A673 (cell line): ENCODE results near the gene DUSP5. TPM values are rescaled to one million over a fixed set of nuclear protein-coding genes. Genes with fewer than 3 reads are reported as not detected.

Source experiments
- BruUV-seq: library from RNA; stranded (reverse); fragments of 400-500 nt; replicated peaks from 2 replicates; lab custom pipeline; 2021; lab: Mats Ljungman, UMichigan
- CTCF ChIA-PET: fragments of 300-600 bp; sonication (Branson Sonifier 250); formaldehyde crosslinking; loops from one replicate; lab custom pipeline; 2022; ENCODE audit warnings: antibody characterized with exemption; lab: Charles Lee
- POLR2A ChIA-PET: fragments of 300-600 bp; sonication (Branson Sonifier 250); formaldehyde crosslinking; loops from one replicate; lab custom pipeline; 2022; ENCODE audit warnings: antibody characterized with exemption; ENCODE audit not compliant: low non-redundant PET; lab: Charles Lee
- DNase-seq: peaks from one replicate; pipeline ENCODE4 v3.0.0-alpha.2; 2015; ENCODE audit warnings: low spot score
- H3K27ac ChIP-seq: fragments of 200-600 bp; sonication (generic); 2 replicates; pipeline ENCODE4 v1.5.1; 2016; ENCODE audit warnings: mixed run types, low read depth, mild to moderate bottlenecking, mixed read lengths, antibody characterized with exemption, low read length; ENCODE audit not compliant: poor library complexity, severe bottlenecking
- H3K27me3 ChIP-seq: fragments of 200-600 bp; sonication (generic); replicated peaks from 2 replicates; pipeline ENCODE4 v1.6.1; 2017; ENCODE audit warnings: mixed run types, low read depth, mild to moderate bottlenecking, mixed read lengths, antibody characterized with exemption, low read length; ENCODE audit not compliant: insufficient read depth, poor library complexity
- H3K36me3 ChIP-seq: fragments of 200-600 bp; sonication (generic); 2 replicates; pipeline ENCODE4 v1.6.1; 2016; ENCODE audit warnings: mixed run types, mild to moderate bottlenecking, mixed read lengths, antibody characterized with exemption, low read length; ENCODE audit not compliant: insufficient read depth, poor library complexity, severe bottlenecking
- H3K4me1 ChIP-seq: fragments of 200-600 bp; sonication (generic); 2 replicates; pipeline ENCODE4 v1.6.1; 2017; ENCODE audit warnings: mixed run types, mild to moderate bottlenecking, mixed read lengths, antibody characterized with exemption, low read length; ENCODE audit not compliant: insufficient read depth, poor library complexity, severe bottlenecking
- H3K4me3 ChIP-seq: fragments of 200-600 bp; sonication (generic); 2 replicates; pipeline ENCODE4 v1.5.1; 2016; ENCODE audit warnings: low read depth, mixed run types, mild to moderate bottlenecking, mixed read lengths, low read length; ENCODE audit not compliant: poor library complexity, severe bottlenecking
- H3K9me3 ChIP-seq: fragments of 200-600 bp; sonication (generic); 2 replicates; pipeline ENCODE4 v1.6.1; 2016; ENCODE audit warnings: mixed run types, low read depth, mild to moderate bottlenecking, mixed read lengths, antibody characterized with exemption, low read length; ENCODE audit not compliant: poor library complexity, severe bottlenecking
- CTCF ChIP-seq: fragments of 300-800, 200-600 bp; sonication (generic); conservative IDR thresholded peaks from 2 replicates; pipeline ENCODE4 v1.5.1; 2017; ENCODE audit warnings: low read depth, mild to moderate bottlenecking, antibody characterized with exemption, low read length, moderate library complexity, mixed read lengths
- EZH2 ChIP-seq: fragments of 200-600 bp; sonication (generic); IDR thresholded peaks from 2 replicates; pipeline ENCODE4 v1.6.1; 2017; ENCODE audit warnings: borderline replicate concordance, low read depth, mild to moderate bottlenecking, mixed read lengths, antibody characterized with exemption, low read length; ENCODE audit not compliant: poor library complexity, severe bottlenecking
- intact Hi-C: fragments of 100-400 bp; cut with micrococcal nuclease; formaldehyde crosslinking; loops from one replicate; pipeline ENCODE4 v1.10.0; 2022; ENCODE audit not compliant: unreplicated experiment
- total RNA-seq: library from RNA; stranded (reverse); gene quantifications from 2 replicates; pipeline ENCODE4 v1.2.3, GENCODE V29; 2021

DUSP5 gene
- total RNA-seq, 1 experiment from 2014 or later: 29.3 TPM

- no peaks in the 10 kb centered on the region for H3K36me3 ChIP-seq
- ChIA-PET POLR2A (no interaction called here), CTCF (interaction anchor here (0.5 kb wide), 1 partner anchor 1844 kb away, joined by 5 read pairs; no protein-coding TSS in a partner anchor)
- no peaks in the 10 kb centered on the region for H3K27me3 ChIP-seq
- no peak for TF ChIP-seq EZH2
- no peak for TF ChIP-seq CTCF
- no peak for DNase-seq
- H3K27ac ChIP-seq: no peak overlapping the region
- no peaks in the 10 kb centered on the region for H3K9me3 ChIP-seq
- H3K4me1 ChIP-seq: no peaks in the 10 kb centered on the region
- intact Hi-C loops: no loop called here
- no TSS peak for BruUV-seq
- no peak overlapping the region for H3K4me3 ChIP-seq
Observed at GRCh38 chr10:110481919-110482318, 15.8 kb upstream of the DUSP5 start.

DNA sequence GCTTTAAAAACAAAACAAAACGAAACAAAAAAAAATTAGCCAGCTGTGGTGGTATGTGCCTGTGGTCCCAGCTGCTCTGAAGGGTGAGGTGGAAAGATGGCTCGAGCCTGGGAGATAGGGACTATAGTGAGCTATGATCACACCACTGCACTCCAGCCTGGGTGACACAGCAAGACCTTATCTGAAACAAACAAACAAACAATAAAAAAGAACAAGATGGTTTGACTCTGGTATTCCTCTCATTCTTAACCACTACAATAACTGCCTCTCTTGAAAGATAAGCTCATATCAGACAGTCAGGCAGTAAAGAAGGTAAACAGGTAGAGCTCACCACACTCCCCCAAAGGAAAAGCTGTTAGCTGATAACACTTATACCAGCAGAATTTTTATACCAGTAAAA lies 14.1 kb upstream of the DUSP5 start:
- no peak overlapping the region for H3K4me3 ChIP-seq
- BruUV-seq: no TSS peak
- ChIA-PET CTCF (no interaction called here), POLR2A (no interaction called here)
- H3K36me3 ChIP-seq: no peaks in the 10 kb centered on the region
- H3K9me3 ChIP-seq: no peaks in the 10 kb centered on the region
- intact Hi-C loops: no loop called here
- H3K27me3 ChIP-seq: no peaks in the 10 kb centered on the region
- TF ChIP-seq EZH2: no peak
- no peak for DNase-seq
- peaks cover 6% of the 10 kb centered on the region for H3K4me1 ChIP-seq
- no peak overlapping the region for H3K27ac ChIP-seq

DNA sequence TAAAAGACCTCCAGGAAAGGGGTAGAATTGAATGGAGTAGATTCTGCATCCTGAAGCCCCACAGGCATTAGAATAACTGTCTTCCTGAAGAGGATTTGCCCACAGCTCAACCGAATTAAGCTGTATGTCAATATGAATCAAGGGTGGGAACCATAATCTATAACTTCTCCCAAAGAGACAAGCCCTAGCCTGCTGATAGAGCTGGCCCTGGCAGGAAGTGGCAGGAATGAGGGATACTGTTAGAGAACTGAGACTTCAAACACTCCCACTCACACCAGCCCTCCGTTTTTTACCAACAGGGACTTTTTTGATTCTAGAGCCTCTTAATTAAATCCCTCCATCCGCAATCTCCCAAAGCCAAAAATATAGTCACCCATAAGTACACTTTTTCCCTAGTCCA lies 12.2 kb upstream of the DUSP5 start:
- H3K27ac ChIP-seq: no peak overlapping the region
- no peak for DNase-seq
- no peaks in the 10 kb centered on the region for H3K27me3 ChIP-seq
- ChIA-PET CTCF (no interaction called here), POLR2A (no interaction called here)
- no peak for TF ChIP-seq EZH2
- no peak for TF ChIP-seq CTCF
- H3K36me3 ChIP-seq: no peaks in the 10 kb centered on the region
- intact Hi-C loops: no loop called here
- BruUV-seq: no TSS peak
- H3K4me1 ChIP-seq: peaks cover 6% of the 10 kb centered on the region
- H3K4me3 ChIP-seq: no peak overlapping the region
- H3K9me3 ChIP-seq: no peaks in the 10 kb centered on the region
